GM10266 (cell line): ENCODE results near the gene COL23A1.

Experiments
- DNase-seq: peaks from one replicate; pipeline ENCODE4 v3.0.0; 2012; ENCODE audit errors: extremely low spot score
- TF ChIP-seq, protein P1 (sequence below): IDR thresholded peaks from 2 replicates; pipeline ENCODE4 v1.5.1; 2012; ENCODE audit warnings: mild to moderate bottlenecking, low read depth; ENCODE audit not compliant: control insufficient read depth, insufficient read depth; ENCODE audit errors: missing control alignments

COL23A1 gene

DNA sequence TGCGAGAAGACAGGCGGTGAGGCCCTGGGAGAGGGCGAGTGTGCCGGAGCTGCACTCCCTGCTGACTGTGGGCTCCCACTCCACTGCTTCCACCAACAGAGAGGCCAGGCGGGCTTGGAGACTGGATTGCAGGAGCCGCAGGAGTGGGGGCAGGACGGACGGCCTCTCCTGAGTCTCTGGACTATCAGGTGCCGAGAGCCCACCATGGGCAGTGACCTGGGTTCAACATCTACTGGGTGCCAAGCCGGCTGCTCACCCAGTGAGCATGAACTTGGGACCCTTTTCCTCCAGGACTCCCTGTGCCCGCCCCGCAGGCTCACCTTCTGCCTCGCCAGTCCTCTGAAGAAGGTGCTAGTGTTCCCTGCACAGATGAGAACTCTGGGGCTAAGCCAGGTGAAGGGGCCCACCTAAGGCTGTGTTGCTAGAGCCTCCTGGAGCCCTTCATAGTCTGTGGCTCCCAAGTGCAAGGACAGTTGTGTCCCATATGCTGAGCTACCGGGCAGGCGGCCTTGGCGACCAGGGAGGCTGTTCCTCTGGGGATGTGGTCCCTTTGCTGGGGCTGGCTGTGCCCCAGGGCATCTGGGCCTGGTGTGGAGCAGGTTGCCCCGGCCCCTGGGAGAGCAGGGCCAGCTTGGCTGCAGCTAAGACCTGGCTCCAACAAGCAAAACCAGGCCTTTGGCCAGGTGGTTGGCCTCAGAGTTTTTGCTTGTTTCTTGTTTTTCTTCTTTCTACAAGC, 279.9 kb downstream of the COL23A1 start:
- DNase-seq: no peak
- TF ChIP-seq, protein P1, sequence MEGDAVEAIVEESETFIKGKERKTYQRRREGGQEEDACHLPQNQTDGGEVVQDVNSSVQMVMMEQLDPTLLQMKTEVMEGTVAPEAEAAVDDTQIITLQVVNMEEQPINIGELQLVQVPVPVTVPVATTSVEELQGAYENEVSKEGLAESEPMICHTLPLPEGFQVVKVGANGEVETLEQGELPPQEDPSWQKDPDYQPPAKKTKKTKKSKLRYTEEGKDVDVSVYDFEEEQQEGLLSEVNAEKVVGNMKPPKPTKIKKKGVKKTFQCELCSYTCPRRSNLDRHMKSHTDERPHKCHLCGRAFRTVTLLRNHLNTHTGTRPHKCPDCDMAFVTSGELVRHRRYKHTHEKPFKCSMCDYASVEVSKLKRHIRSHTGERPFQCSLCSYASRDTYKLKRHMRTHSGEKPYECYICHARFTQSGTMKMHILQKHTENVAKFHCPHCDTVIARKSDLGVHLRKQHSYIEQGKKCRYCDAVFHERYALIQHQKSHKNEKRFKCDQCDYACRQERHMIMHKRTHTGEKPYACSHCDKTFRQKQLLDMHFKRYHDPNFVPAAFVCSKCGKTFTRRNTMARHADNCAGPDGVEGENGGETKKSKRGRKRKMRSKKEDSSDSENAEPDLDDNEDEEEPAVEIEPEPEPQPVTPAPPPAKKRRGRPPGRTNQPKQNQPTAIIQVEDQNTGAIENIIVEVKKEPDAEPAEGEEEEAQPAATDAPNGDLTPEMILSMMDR: no peak

DNA sequence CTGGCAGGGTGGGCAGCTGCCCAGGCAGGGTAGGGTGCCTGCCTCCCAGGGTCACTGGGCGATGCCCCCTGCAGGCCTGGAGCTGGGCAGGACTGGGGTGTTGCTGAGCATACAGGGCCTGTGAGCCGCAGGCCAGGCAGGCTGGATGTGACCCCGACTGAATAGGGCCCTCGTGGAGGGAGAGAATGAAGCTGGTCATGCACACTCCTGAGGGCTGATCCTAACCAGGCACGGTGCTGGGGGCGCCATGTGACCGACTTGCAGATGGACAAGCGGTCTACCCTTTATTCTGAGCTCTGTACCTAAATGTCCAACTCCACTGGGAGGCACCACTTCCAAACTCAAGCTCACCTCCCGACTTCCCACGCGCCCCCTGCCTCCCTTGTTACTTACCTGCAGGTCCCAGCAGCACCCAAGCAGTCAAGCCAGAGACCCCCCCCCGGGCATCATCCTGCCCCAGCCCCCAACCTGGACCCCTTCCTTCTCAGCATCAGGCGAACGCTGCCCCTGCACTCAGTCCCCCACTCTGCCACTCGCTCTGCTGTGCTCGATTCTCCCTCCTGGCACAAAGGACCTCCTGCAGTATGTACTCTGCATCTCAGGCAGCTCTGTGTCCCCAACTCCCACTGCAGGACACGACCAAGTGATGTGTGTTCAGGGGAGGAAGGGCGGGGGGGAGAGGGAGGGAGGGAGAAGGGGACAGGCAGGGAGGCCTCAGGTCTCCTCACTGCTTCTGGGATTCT, 280.8 kb downstream of the COL23A1 start:
- no peak for DNase-seq

DNA sequence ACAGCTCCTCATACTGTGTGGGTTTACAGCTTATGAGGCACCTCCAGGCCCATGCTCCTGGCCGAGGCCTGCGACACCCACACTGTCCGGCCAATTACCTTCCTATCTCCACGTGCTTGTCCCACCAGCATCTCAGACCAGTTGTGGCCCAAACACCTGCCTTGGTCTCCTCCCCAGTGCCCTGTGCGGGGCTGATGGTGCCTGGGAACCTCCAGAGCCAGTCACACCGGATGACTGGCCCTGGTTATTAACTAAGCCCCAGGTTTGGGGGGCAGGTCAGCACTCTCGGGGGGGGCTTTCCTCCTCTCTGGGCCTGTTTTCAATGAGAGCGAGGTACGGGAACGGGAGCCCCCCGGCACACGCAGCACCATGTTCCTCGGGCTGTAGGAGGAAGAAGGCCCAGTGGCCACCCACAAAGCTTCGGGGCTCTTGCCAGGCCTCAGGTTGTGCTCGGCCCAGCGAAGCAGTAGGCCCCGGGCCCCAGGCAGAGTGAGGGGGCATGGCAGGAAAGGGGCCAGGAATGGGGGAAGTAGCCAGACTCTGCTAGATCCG, 281.6 kb downstream of the COL23A1 start:
- TF ChIP-seq, protein P1: no peak
- no peak for DNase-seq

More for the DNA sequence above, 280.8 kb downstream of the COL23A1 start:
- TF ChIP-seq, protein P1: no peak

DNA sequence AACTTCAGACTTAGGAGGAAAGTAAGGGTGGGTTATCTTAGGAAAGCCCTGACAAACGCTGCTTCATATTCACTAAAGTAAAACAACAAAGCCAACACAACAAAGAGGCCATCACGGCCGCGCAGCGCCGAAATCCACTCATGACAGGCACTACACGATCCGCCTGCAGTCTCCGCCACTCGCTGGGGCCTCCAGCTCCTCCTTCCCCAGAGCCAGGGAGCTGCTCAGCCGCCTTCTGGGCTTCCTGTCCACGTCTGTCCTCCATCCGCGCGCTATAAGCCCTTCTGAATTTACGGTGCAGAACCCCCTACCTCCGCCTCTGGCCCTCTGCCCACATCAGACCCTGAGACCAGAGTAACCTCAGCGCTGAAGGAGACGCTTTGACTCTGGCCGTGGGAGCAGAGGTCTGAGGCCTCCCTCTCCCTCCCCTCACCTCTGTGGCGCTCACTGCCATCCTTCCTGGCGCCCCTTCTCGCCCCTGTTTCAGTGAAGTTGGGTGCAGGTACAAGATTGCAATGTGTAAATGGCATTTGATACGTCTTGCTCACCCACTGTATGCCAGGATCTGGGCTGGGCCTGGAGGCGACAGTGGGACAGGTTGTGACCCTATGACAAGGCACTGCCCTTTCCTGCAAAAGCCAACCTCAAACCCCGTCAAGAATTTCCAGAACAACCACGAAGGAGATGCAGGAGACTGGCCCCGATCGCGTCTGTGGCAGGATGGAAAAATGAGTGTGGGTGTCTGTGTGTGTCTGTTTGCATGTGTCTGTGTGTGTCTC, 282.7 kb downstream of the COL23A1 start:
- DNase-seq: no peak
- TF ChIP-seq, protein P1: no peak

DNA sequence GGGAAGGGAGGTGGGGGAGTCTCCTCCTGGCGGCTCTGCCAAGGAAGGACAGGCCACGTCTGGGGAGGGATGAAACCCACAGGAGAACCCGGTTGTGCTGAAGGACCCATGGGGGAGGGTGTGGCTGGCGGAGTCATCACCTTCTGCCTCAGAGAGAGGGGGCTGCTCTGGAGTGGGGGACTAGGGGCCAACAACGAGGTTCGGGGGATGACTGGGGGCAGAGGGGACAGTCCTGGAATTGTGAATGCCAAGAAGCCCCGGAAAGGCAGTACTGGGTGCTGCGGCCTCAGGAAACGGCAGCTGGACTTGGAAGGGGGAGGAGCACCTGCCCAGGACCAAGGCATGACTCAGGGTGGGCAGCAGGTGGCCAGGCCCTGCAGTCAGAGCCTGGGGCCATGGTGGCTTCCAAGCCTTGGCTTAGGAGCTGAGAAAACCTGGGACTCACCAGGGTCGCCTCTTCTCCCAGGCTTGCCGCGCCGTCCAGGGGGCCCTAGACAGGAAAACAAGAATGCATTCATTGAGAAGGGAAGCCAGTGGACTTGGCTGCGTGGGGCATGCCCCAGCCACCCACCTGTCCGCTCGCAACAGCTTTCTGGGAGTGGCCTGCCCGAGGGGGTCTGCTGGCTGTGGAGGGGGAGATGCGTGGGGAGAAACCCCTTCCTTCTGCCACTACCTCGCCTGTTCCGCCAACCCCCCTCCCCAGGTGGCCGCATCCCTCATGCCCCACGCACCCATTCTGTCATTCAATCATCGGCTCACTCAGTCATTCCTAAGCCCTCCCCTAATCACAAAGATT, 283.6 kb downstream of the COL23A1 start:
- DNase-seq: no peak
- TF ChIP-seq, protein P1: no peak

DNA sequence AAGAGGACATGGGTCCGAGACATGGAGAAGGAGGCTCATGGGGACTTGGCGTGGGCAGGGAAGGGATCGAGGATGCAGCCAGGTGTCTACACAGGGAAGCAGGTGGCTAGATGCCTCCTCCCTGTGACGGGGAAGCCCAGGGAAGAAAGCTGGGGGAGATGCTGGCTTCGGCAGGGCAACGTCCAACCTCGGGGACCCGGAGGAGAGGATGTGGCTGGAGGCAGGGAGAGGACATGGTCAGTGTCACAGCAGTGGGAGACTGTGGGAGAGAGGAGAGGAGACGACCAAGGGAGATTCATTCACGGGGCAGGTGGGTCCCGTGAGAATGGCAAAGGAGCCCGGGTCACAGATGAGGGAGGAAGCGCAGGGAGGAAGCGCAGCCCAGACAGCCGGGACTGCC, 284.4 kb downstream of the COL23A1 start:
- DNase-seq: no peak
- TF ChIP-seq, protein P1: no peak
